Adrenal gland (tissue), 5 donors: Measurements from ENCODE around the gene RGS6.

Experiments used
- CTCF ChIP-seq, 6 experiments: fragments of 450-650 bp in 4 of 6; fragments of 200-600 bp in 2 of 6; sonication (generic) in 1 of 6; IDR thresholded peaks; 1 replicate in 5 of 6; 2 replicates in 1 of 6; pipeline versions ENCODE4 v1.5.1 to v1.8.0; 2016 to 2021; ENCODE audit warnings: antibody characterized with exemption in 6 of 6, mild to moderate bottlenecking in 2 of 6, moderate library complexity in 1 of 6
- POLR2A ChIP-seq, 2 donors: fragments of 450-650 bp; IDR thresholded peaks; one replicate each; pipeline ENCODE4 v1.6.1; 2017; ENCODE audit warnings: antibody characterized with exemption in 2 of 2, mild to moderate bottlenecking in 2 of 2, moderate library complexity in 1 of 2
- donor health status: DM: no; HTN: no; CAD: no.

GRCh38 chr14:72439707-72440106 is 507.5 kb downstream of the RGS6 start:
- TF ChIP-seq CTCF (IDR thresholded peaks at IDR 0.05) (no peak), POLR2A (IDR thresholded peaks at IDR 0.05) (no peak)
